Measurements from ENCODE around the gene EXOC3. TPM values are rescaled to one million over a fixed set of nuclear protein-coding genes. Genes with fewer than 3 reads are reported as not detected.

Gene EXOC3
- total RNA-seq, 1 donor from 2014 or later: 37.3 TPM

DNA sequence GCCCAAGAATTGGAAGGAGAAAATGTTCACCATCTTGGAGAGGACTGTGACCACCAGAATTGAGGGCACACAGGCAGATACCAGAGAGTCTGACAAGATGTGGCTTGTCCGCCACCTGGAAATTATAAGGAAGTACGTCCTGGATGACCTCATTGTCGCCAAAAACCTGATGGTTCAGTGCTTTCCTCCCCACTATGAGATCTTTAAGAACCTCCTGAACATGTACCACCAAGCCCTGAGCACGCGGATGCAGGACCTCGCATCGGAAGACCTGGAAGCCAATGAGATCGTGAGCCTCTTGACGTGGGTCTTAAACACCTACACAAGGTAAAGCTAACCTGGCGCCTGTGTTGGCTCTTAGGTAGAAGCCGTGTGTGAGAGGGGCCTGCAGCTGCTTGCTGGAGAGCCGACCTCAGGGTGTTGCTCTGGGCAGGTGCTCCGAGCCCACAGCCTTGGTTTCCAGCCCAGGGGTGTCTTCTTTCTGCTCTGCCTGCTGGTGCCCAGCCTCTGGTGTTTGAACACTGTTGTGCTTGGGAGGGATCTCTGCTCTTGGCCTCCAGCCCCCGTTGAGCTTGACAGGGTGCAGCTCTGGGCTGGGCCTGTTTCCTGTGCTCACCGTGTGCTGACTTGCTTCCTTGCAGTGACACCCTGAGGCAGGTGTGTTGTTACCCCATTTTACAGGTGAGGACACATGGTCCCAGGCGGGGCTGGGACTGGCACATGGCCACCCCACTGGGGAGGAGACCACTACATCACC is 10.9 kb downstream of the EXOC3 start:
- Histone ChIP-seq H3K36me3 (ENCODE audit: control insufficient read depth, insufficient read depth, low read length) (peaks cover 4% of the 10 kb centered on the region), H3K27me3 (ENCODE audit: control insufficient read depth, insufficient read depth, low read length) (no peaks in the 10 kb centered on the region), H3K4me3 (ENCODE audit: low read depth, low read length) (no peak overlapping the region)
- no peak for DNase-seq (ENCODE audit: low read depth)
- TF ChIP-seq, protein P1, sequence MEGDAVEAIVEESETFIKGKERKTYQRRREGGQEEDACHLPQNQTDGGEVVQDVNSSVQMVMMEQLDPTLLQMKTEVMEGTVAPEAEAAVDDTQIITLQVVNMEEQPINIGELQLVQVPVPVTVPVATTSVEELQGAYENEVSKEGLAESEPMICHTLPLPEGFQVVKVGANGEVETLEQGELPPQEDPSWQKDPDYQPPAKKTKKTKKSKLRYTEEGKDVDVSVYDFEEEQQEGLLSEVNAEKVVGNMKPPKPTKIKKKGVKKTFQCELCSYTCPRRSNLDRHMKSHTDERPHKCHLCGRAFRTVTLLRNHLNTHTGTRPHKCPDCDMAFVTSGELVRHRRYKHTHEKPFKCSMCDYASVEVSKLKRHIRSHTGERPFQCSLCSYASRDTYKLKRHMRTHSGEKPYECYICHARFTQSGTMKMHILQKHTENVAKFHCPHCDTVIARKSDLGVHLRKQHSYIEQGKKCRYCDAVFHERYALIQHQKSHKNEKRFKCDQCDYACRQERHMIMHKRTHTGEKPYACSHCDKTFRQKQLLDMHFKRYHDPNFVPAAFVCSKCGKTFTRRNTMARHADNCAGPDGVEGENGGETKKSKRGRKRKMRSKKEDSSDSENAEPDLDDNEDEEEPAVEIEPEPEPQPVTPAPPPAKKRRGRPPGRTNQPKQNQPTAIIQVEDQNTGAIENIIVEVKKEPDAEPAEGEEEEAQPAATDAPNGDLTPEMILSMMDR (IDR thresholded peaks at IDR 0.05; ENCODE audit: insufficient read depth, low read length, poor library complexity, severe bottlenecking): no peak

DNA sequence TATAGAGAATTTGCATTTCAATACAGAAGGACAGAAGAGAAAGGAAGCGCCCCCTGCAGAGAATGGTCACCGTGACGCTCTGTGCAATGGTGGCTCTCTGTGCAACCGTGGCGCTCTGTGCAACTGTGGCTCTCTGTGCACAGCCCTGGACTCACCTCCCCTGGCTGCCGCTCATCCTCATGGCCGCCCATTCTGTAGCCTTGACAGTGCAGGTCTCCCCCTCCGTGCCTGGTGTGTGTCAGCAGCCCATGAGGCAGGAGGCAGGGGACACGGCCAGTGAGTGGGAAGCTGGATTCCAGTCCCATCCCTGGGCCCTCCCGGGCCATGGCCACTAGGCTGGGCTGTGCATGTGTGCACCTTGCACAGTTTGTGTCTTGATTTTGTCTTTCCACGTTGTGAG is 12.0 kb downstream of the EXOC3 start:
- H3K36me3 ChIP-seq (ENCODE audit: control insufficient read depth, insufficient read depth, low read length): peaks cover 4% of the 10 kb centered on the region
- DNase-seq (ENCODE audit: low read depth): no peak

GRCh38 chr5:455806-456205 is 12.8 kb downstream of the EXOC3 start:
- H3K36me3 ChIP-seq (ENCODE audit: control insufficient read depth, insufficient read depth, low read length): peaks cover 4% of the 10 kb centered on the region
- no peaks in the 10 kb centered on the region for H3K27me3 ChIP-seq (ENCODE audit: control insufficient read depth, insufficient read depth, low read length)
- TF ChIP-seq, protein P1 (IDR thresholded peaks at IDR 0.05; ENCODE audit: insufficient read depth, low read length, poor library complexity, severe bottlenecking): no peak
- no peak overlapping the region for H3K4me3 ChIP-seq (ENCODE audit: low read depth, low read length)
- no peak for DNase-seq (ENCODE audit: low read depth)

More for the DNA sequence above, 12.0 kb downstream of the EXOC3 start:
- Histone ChIP-seq H3K27me3 (ENCODE audit: control insufficient read depth, insufficient read depth, low read length) (no peaks in the 10 kb centered on the region), H3K4me3 (ENCODE audit: low read depth, low read length) (no peak overlapping the region)
- TF ChIP-seq, protein P1 (IDR thresholded peaks at IDR 0.05; ENCODE audit: insufficient read depth, low read length, poor library complexity, severe bottlenecking): no peak

DNA sequence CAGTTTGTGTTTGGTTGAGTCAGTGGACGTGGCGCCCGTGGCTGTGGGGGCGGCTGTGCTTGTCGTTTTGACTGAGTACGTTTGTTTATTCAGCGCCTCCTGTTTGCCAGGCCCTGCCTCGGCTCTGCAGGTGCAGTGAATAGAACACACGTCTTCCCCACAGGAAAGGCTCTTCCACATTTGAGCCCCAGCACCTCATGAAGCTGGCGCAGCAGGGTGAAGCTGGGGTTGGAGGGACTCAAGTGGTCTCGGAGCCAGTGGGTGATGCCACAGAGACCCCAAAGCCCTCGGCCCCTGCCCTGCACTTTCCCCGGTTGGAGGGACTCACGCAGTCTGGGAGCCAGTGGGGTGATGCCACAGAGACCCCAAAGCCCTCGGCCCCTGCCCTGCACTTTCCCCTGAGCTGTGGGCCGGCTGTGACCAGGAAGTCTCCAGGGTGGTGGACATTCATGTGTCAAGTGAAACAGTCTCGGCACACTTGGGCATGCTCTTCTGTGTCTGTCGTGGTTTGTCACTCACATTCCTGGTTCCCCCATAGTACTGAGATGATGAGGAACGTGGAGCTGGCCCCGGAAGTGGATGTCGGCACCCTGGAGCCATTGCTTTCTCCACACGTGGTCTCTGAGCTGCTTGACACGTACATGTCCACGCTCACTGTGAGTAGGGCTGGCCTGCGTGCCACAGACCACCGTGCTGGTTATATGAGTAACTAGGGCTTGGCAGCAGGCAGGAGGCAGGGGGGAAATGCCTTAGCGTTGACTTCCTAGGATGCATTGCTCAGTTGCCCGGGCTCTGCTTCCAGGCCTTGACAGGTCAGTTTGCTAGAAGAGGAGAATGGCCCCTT is 13.6 kb downstream of the EXOC3 start:
- peaks cover 3% of the 10 kb centered on the region for H3K36me3 ChIP-seq (ENCODE audit: control insufficient read depth, insufficient read depth, low read length)

DNA sequence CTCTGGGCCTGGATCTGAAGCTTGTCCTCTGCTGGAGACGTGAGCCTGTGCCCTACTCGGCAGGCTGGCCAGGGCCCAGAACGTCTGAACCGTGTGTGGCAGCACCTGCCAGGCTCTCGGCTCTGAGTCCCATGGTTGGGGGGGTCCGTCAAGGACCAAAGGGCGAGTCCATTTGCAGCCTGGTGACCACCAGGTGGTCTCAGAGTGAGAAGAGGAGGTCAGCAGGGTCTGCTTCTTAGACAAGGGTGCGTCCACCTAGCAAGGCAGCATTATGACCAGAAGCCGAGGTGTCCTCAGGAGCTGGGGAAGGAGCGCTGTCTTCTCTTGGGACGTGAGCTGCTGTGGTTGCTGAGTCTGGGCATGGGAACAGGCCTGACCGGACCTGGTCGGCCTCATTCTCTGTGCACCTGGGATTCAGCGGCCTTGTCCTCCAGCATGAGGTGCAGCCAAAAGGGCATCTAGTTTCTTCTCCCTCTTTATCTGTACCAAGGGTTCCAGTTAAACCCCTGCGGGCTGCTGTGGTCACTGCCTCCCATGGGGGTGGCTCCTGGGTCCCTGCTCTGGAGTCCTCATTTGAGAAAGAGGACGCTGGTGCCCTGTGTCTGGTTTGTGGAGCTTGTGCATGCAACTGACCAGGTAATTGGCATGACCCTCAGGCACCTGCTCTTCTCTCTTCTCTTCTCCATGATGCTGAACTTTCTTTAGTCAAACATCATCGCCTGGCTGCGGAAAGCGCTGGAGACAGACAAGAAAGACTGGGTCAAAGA is 14.4 kb downstream of the EXOC3 start:
- Histone ChIP-seq H3K36me3 (ENCODE audit: control insufficient read depth, insufficient read depth, low read length) (peaks cover 3% of the 10 kb centered on the region), H3K4me3 (ENCODE audit: low read depth, low read length) (no peak overlapping the region), H3K27me3 (ENCODE audit: control insufficient read depth, insufficient read depth, low read length) (no peaks in the 10 kb centered on the region)
- TF ChIP-seq, protein P1 (IDR thresholded peaks at IDR 0.05; ENCODE audit: insufficient read depth, low read length, poor library complexity, severe bottlenecking): no peak
- DNase-seq (ENCODE audit: low read depth): no peak

More for the DNA sequence above, 13.6 kb downstream of the EXOC3 start:
- Histone ChIP-seq H3K4me3 (ENCODE audit: low read depth, low read length) (no peak overlapping the region), H3K27me3 (ENCODE audit: control insufficient read depth, insufficient read depth, low read length) (no peaks in the 10 kb centered on the region)
- TF ChIP-seq, protein P1 (IDR thresholded peaks at IDR 0.05; ENCODE audit: insufficient read depth, low read length, poor library complexity, severe bottlenecking): no peak
- DNase-seq (ENCODE audit: low read depth): no peak
